Effector CD8-positive, alpha-beta T cell (primary cell): ENCODE measurements around the gene RPRD1B.

Experiments
- DNase-seq: peaks from one replicate; lab custom pipeline; 2025; lab: John Stamatoyannopoulos, UW

RPRD1B gene

GRCh38 chr20:38135651-38136420, 102.3 kb downstream of the RPRD1B start:
- no peak for DNase-seq

- no peak for DNase-seq
Measured at GRCh38 chr20:38136421-38137245, 103.1 kb downstream of the RPRD1B start.

GRCh38 chr20:38137441-38138037, 104.0 kb downstream of the RPRD1B start:
- no peak for DNase-seq

- no peak for DNase-seq
Measured at GRCh38 chr20:38138086-38138778, 104.7 kb downstream of the RPRD1B start.

- no peak for DNase-seq
Measured at GRCh38 chr20:38139156-38139912, 105.8 kb downstream of the RPRD1B start.

GRCh38 chr20:38139977-38140753, 106.6 kb downstream of the RPRD1B start:
- no peak for DNase-seq

- DNase-seq, result no peak
Measured at GRCh38 chr20:38141204-38141888, 107.8 kb downstream of the RPRD1B start.
